Stimulated activated CD4-positive, alpha-beta T cell treated with anti-CD3 and anti-CD28 coated beads, Interleukin-2, amount 100 ng/mL, for 4 hours (primary cell): ENCODE measurements around the gene HAVCR2.
A peak's percentile ranks its signal among the peaks of the same experiment; 100 is the strongest.

ENCODE experiments used
- DNase-seq: peaks from one replicate; pipeline ENCODE4 v3.0.0-alpha.2; 2020; ENCODE audit warnings: low read depth

Gene HAVCR2

GRCh38 chr5:157108976-157109375 is at the start of gene HAVCR2:
HAVCR2 (minus strand) TSS chr5:157109044; CDS start chr5:157108983, 61 bp downstream.
- peak; percentile 17 for DNase-seq

GRCh38 chr5:157157293-157157891 is 48.5 kb upstream of the HAVCR2 start:
- DNase-seq, result no peak

GRCh38 chr5:157155297-157155696 is 46.5 kb upstream of the HAVCR2 start:
- no peak for DNase-seq

GRCh38 chr5:157150995-157151394 is 42.2 kb upstream of the HAVCR2 start:
- DNase-seq, result no peak

GRCh38 chr5:157148734-157149615 is 40.1 kb upstream of the HAVCR2 start:
- DNase-seq, result peak; percentile 80

- DNase-seq, result no peak
Observed at GRCh38 chr5:157143127-157143971, 34.5 kb upstream of the HAVCR2 start.

- peak; percentile 88 for DNase-seq
Observed at GRCh38 chr5:157142317-157143126, 33.7 kb upstream of the HAVCR2 start, which contains the start of gene MED7. MED7 (minus strand) TSS chr5:157142865; CDS start chr5:157139431, 3,434 bp downstream.

GRCh38 chr5:157137691-157138090 is 28.8 kb upstream of the HAVCR2 start:
- DNase-seq, result no peak

- DNase-seq, result no peak
Observed at GRCh38 chr5:157132281-157132612, 23.4 kb upstream of the HAVCR2 start.

- DNase-seq, result no peak
Observed at GRCh38 chr5:157130925-157131324, 22.1 kb upstream of the HAVCR2 start.

GRCh38 chr5:157121709-157122108 is 12.9 kb upstream of the HAVCR2 start:
- no peak for DNase-seq

- no peak for DNase-seq
Observed at GRCh38 chr5:157120102-157120501, 11.3 kb upstream of the HAVCR2 start.

GRCh38 chr5:157116483-157116954 is 7.7 kb upstream of the HAVCR2 start:
- no peak for DNase-seq

GRCh38 chr5:157115502-157115901 is 6.7 kb upstream of the HAVCR2 start:
- DNase-seq, result no peak

GRCh38 chr5:157115012-157115411 is 6.2 kb upstream of the HAVCR2 start:
- no peak for DNase-seq

GRCh38 chr5:157113002-157113401 is 4.2 kb upstream of the HAVCR2 start:
- DNase-seq, result no peak

GRCh38 chr5:157109744-157110143 is 900 bp upstream of the HAVCR2 start:
- no peak for DNase-seq

- DNase-seq, result no peak
Observed at GRCh38 chr5:157107508-157107907, 1.3 kb downstream of the HAVCR2 start.

- DNase-seq, result no peak
Observed at GRCh38 chr5:157106630-157107461, 2.0 kb downstream of the HAVCR2 start.

GRCh38 chr5:157100140-157100679 is 8.6 kb downstream of the HAVCR2 start:
- DNase-seq, result no peak
